Thoracic aorta (tissue), 2 donors: Measurements from ENCODE around the gene SLC16A7. TPM values are rescaled to one million over a fixed set of nuclear protein-coding genes. Genes with fewer than 3 reads are reported as not detected.

Experiments
- ATAC-seq: fragments of 150-250 bp; one replicate; pipeline ENCODE4 v1.8.0; 2017; ENCODE audit warnings: low read depth; ENCODE audit not compliant: insufficient number of reproducible peaks, low FRiP score
- DNase-seq: peaks from one replicate; pipeline ENCODE4 v3.0.0-alpha.2; 2020; ENCODE audit warnings: low spot score
- H3K27ac ChIP-seq, 2 donors: fragments of 200-600 bp; sonication (generic); 1 replicate in 1 of 2; 2 replicates in 1 of 2; pipeline ENCODE4 v1.5.1; 2016; ENCODE audit warnings: mild to moderate bottlenecking in 2 of 2, moderate library complexity in 2 of 2
- H3K27me3 ChIP-seq: fragments of 200-600 bp; sonication (generic); replicated peaks from 2 replicates; pipeline ENCODE4 v1.6.0; 2016; ENCODE audit warnings: mild to moderate bottlenecking; ENCODE audit not compliant: insufficient read depth
- H3K36me3 ChIP-seq: fragments of 200-600 bp; sonication (generic); one replicate; pipeline ENCODE4 v1.5.1; 2016
- H3K4me1 ChIP-seq, 2 donors: fragments of 200-600 bp; sonication (generic); 1 replicate in 1 of 2; 2 replicates in 1 of 2; pipeline versions ENCODE4 v1.5.1 to v1.6.0; 2016; ENCODE audit warnings: low read depth in 2 of 2, mild to moderate bottlenecking in 1 of 2; ENCODE audit not compliant: control insufficient read depth in 1 of 2
- H3K4me3 ChIP-seq: fragments of 200-600 bp; sonication (generic); 2 replicates; pipeline ENCODE4 v1.5.1; 2016; ENCODE audit warnings: mild to moderate bottlenecking
- H3K9me3 ChIP-seq: fragments of 200-600 bp; sonication (generic); 2 replicates; pipeline ENCODE4 v1.5.1; 2016
- total RNA-seq, 2 donors: library from RNA; depleted of rRNA; stranded (reverse); fragments of >200 nt; gene quantifications; one replicate each; pipeline versions ENCODE4 v1.1.0 to v1.2.3, GENCODE V29; 2016
- TF ChIP-seq, protein P1 (sequence below): fragments of 200-600 bp; sonication (generic); IDR thresholded peaks from one replicate; pipeline ENCODE4 v1.5.1; 2019; ENCODE audit warnings: antibody characterized with exemption

Gene SLC16A7
- total RNA-seq, 2 donors from 2014 or later = 44.9 to 175 TPM

DNA sequence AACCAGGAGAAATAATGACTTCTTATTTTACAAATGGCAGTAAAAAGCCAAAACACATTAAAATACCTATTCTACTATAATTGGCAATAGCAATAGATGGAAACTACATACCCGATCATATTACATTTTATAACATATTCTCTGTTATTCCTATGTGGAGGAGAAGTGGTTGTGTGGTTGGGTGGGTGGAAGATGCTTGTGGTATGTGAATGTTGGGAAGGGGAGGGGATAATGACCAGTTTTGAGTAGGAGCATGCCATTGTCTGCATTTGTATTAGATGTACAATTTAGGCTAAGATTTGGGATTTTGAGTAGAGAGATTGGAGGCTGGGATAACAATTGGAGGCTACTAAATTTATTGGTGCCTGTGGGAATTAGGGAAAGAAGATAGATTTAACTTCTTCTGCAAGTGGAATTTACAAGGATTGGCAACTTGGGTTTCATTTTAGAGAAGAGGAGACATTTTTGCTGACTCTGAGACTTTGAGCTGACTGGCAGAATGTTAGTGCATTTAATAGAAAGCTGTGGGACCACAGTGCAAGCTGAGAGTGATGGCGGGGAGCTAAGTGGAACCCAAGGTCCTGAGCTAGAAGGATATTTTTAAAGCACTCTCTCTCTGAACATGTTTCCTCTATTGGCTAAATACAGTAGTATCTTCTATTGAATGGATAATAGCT lies 65.2 kb downstream of the SLC16A7 start:
- no peaks in the 10 kb centered on the region for H3K9me3 ChIP-seq
- no peak for DNase-seq
- H3K4me1 ChIP-seq = peaks cover 17 to 54% of the 10 kb centered on the region in 2 donors
- TF ChIP-seq, protein P1, sequence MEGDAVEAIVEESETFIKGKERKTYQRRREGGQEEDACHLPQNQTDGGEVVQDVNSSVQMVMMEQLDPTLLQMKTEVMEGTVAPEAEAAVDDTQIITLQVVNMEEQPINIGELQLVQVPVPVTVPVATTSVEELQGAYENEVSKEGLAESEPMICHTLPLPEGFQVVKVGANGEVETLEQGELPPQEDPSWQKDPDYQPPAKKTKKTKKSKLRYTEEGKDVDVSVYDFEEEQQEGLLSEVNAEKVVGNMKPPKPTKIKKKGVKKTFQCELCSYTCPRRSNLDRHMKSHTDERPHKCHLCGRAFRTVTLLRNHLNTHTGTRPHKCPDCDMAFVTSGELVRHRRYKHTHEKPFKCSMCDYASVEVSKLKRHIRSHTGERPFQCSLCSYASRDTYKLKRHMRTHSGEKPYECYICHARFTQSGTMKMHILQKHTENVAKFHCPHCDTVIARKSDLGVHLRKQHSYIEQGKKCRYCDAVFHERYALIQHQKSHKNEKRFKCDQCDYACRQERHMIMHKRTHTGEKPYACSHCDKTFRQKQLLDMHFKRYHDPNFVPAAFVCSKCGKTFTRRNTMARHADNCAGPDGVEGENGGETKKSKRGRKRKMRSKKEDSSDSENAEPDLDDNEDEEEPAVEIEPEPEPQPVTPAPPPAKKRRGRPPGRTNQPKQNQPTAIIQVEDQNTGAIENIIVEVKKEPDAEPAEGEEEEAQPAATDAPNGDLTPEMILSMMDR = no peak
- H3K27me3 ChIP-seq = no peaks in the 10 kb centered on the region
- H3K4me3 ChIP-seq = no peak overlapping the region
- H3K36me3 ChIP-seq = no peaks in the 10 kb centered on the region
- ATAC-seq = no peak
- no peak overlapping the region for H3K27ac ChIP-seq

DNA sequence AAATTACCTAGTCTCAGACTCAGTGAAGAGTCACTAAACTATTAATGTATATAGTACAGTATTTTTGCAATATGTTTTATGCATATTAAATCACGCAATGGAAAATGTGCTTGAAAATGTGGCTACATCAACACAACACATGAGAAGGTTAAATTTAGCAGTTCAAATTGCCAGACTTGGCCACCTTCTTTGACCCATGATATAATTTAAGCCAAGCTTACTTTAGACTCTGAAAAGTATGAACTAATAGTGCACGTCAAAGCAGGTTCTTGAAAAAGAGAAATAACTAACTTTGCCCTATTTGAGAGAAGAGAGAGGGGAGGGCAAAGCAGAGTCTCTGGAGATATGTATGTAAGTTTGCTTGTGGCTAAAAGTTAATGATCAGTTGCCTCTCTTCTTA lies 68.7 kb downstream of the SLC16A7 start:
- Histone ChIP-seq H3K4me1 (peaks cover 13 to 36% of the 10 kb centered on the region in 2 donors), H3K27me3 (no peaks in the 10 kb centered on the region), H3K27ac (no peak overlapping the region), H3K4me3 (no peak overlapping the region), H3K36me3 (no peaks in the 10 kb centered on the region), H3K9me3 (no peaks in the 10 kb centered on the region)
- TF ChIP-seq, protein P1 = no peak
- ATAC-seq (no peak), DNase-seq (no peak)

DNA sequence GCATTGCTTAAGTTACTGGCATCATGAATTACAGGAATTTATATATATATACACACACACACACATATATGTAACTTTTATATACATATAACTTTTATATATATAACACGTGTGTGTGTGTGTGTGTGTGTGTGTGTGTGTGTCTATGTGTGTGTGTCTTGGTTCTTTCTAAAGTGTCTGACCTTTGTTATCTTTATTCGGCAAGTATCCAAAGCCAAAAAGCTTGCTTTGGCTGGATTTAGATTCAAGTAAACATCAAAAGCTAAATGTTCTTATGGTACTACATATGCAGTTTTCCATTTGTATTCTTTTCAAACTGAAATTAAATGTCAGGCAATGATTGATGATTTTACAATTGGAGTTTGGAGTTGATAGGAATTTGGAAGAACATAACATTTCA lies 69.9 kb downstream of the SLC16A7 start:
- no peak for DNase-seq
- Histone ChIP-seq H3K27me3 (no peaks in the 10 kb centered on the region), H3K4me3 (no peak overlapping the region), H3K27ac (no peak overlapping the region), H3K36me3 (no peaks in the 10 kb centered on the region), H3K4me1 (peaks cover 7 to 26% of the 10 kb centered on the region in 2 donors), H3K9me3 (no peaks in the 10 kb centered on the region)
- ATAC-seq = no peak
- TF ChIP-seq, protein P1 = no peak

DNA sequence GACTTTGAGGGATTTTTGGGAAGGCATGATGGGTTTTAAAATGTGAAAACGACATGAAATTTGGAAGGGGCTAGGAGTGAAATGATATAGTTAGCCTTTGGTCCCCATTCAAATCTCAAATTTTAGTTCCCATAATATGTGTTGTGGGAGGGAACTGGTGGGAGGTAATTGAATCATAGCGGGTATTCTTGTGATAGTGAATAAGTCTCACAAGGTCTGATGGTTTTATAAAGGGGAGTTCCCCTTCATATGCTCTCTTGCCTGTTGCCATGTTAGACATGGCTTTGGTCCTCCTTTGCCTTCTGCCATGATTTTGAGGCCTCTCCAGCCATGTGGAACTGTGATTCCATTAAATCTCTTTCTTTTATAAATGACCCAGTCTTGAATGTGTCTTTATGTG lies 72.8 kb downstream of the SLC16A7 start:
- no peak for ATAC-seq
- Histone ChIP-seq H3K27me3 (no peaks in the 10 kb centered on the region), H3K4me1 (peaks cover 3 to 9% of the 10 kb centered on the region in 2 donors), H3K9me3 (no peaks in the 10 kb centered on the region), H3K27ac (no peak overlapping the region), H3K36me3 (no peaks in the 10 kb centered on the region), H3K4me3 (no peak overlapping the region)
- TF ChIP-seq, protein P1 = no peak
- no peak for DNase-seq

DNA sequence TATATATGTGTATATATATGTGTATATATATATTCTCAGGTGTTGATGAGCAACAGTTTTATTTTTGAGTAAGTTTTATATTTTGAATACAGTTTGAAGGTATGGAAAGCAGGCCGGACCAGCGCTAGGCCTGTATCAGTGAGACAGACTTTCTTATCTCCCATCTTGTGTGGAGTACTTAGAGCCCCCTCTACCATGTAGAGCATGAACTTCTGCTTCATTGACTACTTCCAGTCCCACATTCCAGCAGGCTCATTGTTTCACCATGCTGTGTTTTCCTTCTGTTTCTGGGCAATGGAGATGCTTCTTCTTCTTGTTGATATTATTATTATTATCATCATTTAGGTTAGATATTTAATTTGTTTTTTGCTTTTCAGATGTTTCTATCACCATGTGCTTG lies 76.4 kb downstream of the SLC16A7 start:
- Histone ChIP-seq H3K4me1 (peaks cover 4 to 9% of the 10 kb centered on the region in 2 donors), H3K27ac (no peak overlapping the region), H3K27me3 (no peaks in the 10 kb centered on the region), H3K9me3 (no peaks in the 10 kb centered on the region), H3K4me3 (no peak overlapping the region), H3K36me3 (no peaks in the 10 kb centered on the region)
- no peak for ATAC-seq
- DNase-seq = no peak
- TF ChIP-seq, protein P1 = no peak
